ENCODE data around the gene KRTAP10-1. TPM values are rescaled to one million over a fixed set of nuclear protein-coding genes. Genes with fewer than 3 reads are reported as not detected.

The KRTAP10-1 gene
- total RNA-seq, 1 experiment from 2014 or later, result not detected

DNA sequence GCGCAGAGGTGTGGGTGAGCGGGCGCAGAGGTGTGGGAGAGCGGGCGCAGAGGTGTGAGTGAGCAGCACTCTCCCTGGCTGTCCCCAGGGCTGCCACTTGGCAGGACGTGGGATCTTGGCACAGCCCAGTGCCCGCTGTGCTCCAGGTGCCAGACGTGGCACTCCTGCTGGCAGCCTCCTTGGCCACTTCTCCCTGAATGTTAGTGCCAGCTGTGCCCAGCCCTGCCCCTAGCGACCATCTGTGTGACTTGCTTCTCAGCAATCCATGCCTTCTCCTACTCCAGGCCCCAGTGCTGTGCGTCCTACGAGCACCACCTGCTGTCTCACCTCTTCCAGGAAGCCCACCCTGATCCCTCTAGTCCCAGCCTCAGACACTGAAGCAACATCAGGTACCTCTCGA, 30.5 kb downstream of the KRTAP10-1 start:
- Histone ChIP-seq H3K4me2 (ENCODE audit: insufficient read depth, insufficient read length, low read length) (no peak overlapping the region), H4K91ac (ENCODE audit: insufficient read length, low read depth, low read length) (no peak overlapping the region), H3K23me2 (ENCODE audit: insufficient read length, low read depth, low read length, poor library complexity, severe bottlenecking) (no peaks in the 10 kb centered on the region), H2BK5ac (ENCODE audit: insufficient read length, low read length) (no peak overlapping the region), H3K27ac (ENCODE audit: insufficient read length, low read depth, low read length) (no peak overlapping the region), H3K27me3 (ENCODE audit: insufficient read depth, low read length) (no peaks in the 10 kb centered on the region), H4K5ac (ENCODE audit: insufficient read length, low read depth, low read length) (no peak overlapping the region), H4K20me1 (ENCODE audit: control insufficient read depth, insufficient read depth, insufficient read length) (peaks cover 5% of the 10 kb centered on the region), H2BK12ac (ENCODE audit: insufficient read length, low read depth, low read length) (no peak overlapping the region), H2AFZ (ENCODE audit: low read length) (no peak overlapping the region), H3K14ac (ENCODE audit: insufficient read depth, low read length) (no peak overlapping the region; the same call in 1 of the 2 replicates), H3K4me1 (ENCODE audit: insufficient read depth, low read length) (no peaks in the 10 kb centered on the region), H2AK5ac (ENCODE audit: insufficient read length, low read length) (no peak overlapping the region), H3K56ac (ENCODE audit: insufficient read length, low read depth, low read length) (no peak overlapping the region), H2BK120ac (ENCODE audit: low read depth, low read length, poor library complexity, severe bottlenecking) (no peak overlapping the region), H3K79me2 (ENCODE audit: insufficient read depth, low read length) (no peaks in the 10 kb centered on the region), H3K9ac (ENCODE audit: extremely low read depth, insufficient read length, low read length) (no peak overlapping the region), H2BK15ac (ENCODE audit: low read depth, low read length) (no peak overlapping the region), H2BK20ac (ENCODE audit: low read depth, low read length, poor library complexity, severe bottlenecking) (no peak overlapping the region), H4K8ac (replicated peaks; ENCODE audit: insufficient read length, low read depth, low read length) (no peak overlapping the region), H3K18ac (ENCODE audit: insufficient read length, low read depth, low read length) (no peak overlapping the region), H3K79me1 (ENCODE audit: insufficient read depth, low read depth, low read length, poor library complexity, severe bottlenecking) (no peaks in the 10 kb centered on the region), H3K23ac (ENCODE audit: insufficient read length, low read depth, low read length) (no peak overlapping the region), H3K4ac (ENCODE audit: low read depth, low read length) (no peak overlapping the region), H3K9me3 (ENCODE audit: control insufficient read depth, low read depth, low read length) (no peaks in the 10 kb centered on the region), H3T11ph (ENCODE audit: low read length) (no peak overlapping the region)
- Mint-ChIP-seq H3K27ac (peak overlapping the region in 1 of 3 experiments; percentile 13; a peak in 2 of 7 replicates), H3K9me3 (no peaks in the 10 kb centered on the region), H3K27me3 (ENCODE audit: low read depth) (no peaks in the 10 kb centered on the region), H3K36me3 (ENCODE audit: insufficient read depth in 1 of 3, low read depth in 3 of 3) (peaks cover 0 to 6% (median 3%) of the 10 kb centered on the region in 3 experiments; a peak in 4 of 7 replicates), H3K4me3 (no peak overlapping the region), H3K4me1 (peaks cover 0 to 5% of the 10 kb centered on the region in 2 experiments; a peak in 2 of 4 replicates)
- WGBS (ENCODE audit: extremely low coverage, insufficient read length, low lambda C conversion rate), result no CpG with 5 or more reads among the region's 12 CpGs
- TF ChIP-seq, protein P1, sequence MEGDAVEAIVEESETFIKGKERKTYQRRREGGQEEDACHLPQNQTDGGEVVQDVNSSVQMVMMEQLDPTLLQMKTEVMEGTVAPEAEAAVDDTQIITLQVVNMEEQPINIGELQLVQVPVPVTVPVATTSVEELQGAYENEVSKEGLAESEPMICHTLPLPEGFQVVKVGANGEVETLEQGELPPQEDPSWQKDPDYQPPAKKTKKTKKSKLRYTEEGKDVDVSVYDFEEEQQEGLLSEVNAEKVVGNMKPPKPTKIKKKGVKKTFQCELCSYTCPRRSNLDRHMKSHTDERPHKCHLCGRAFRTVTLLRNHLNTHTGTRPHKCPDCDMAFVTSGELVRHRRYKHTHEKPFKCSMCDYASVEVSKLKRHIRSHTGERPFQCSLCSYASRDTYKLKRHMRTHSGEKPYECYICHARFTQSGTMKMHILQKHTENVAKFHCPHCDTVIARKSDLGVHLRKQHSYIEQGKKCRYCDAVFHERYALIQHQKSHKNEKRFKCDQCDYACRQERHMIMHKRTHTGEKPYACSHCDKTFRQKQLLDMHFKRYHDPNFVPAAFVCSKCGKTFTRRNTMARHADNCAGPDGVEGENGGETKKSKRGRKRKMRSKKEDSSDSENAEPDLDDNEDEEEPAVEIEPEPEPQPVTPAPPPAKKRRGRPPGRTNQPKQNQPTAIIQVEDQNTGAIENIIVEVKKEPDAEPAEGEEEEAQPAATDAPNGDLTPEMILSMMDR (conservative IDR thresholded peaks at IDR 0.05), result no peak
- no peak for DNase-seq
